H9 (cell line): ENCODE measurements around the gene PLSCR2. TPM values are rescaled to one million over a fixed set of nuclear protein-coding genes. Genes with fewer than 3 reads are reported as not detected.

Experiments used
- DNase-seq: peaks from one replicate; pipeline ENCODE4 v3.0.0-alpha.2; 2017
- H2AFZ ChIP-seq: one replicate; pipeline ENCODE4 v1.6.1; 2013; ENCODE audit warnings: mild to moderate bottlenecking, low read length, control low read depth, moderate library complexity
- H2AK5ac ChIP-seq: 2 replicates; pipeline ENCODE4 v1.6.1; 2013; ENCODE audit warnings: low read length, control low read depth, mixed read lengths; ENCODE audit not compliant: insufficient read length
- H2BK120ac ChIP-seq: one replicate; pipeline ENCODE4 v1.6.1; 2013; ENCODE audit warnings: low read depth, mild to moderate bottlenecking, low read length, control low read depth, inconsistent platforms; ENCODE audit not compliant: poor library complexity, severe bottlenecking
- H2BK12ac ChIP-seq: 2 replicates; pipeline ENCODE4 v1.6.1; 2013; ENCODE audit warnings: low read length, control low read depth, mixed read lengths, low read depth; ENCODE audit not compliant: insufficient read length
- H2BK15ac ChIP-seq: 2 replicates; pipeline ENCODE4 v1.6.1; 2013; ENCODE audit warnings: low read depth, low read length, control low read depth
- H2BK20ac ChIP-seq: one replicate; pipeline ENCODE4 v1.6.1; 2013; ENCODE audit warnings: low read depth, mild to moderate bottlenecking, low read length, control low read depth, inconsistent platforms; ENCODE audit not compliant: poor library complexity, severe bottlenecking
- H2BK5ac ChIP-seq: 2 replicates; pipeline ENCODE4 v1.6.1; 2013; ENCODE audit warnings: low read length, control low read depth, mixed read lengths; ENCODE audit not compliant: insufficient read length
- H3K14ac ChIP-seq: 2 replicates; pipeline ENCODE4 v1.6.1; 2013; ENCODE audit warnings: low read length, control low read depth; ENCODE audit not compliant: insufficient read depth
- H3K18ac ChIP-seq: 2 replicates; pipeline ENCODE4 v1.6.1; 2013; ENCODE audit warnings: low read depth, mild to moderate bottlenecking, mixed read lengths, low read length, control low read depth; ENCODE audit not compliant: insufficient read length
- H3K23ac ChIP-seq: 2 replicates; pipeline ENCODE4 v1.6.1; 2013; ENCODE audit warnings: low read length, control low read depth, mixed read lengths, low read depth; ENCODE audit not compliant: insufficient read length
- H3K23me2 ChIP-seq: 2 replicates; pipeline ENCODE4 v1.6.1; 2013; ENCODE audit warnings: low read depth, mild to moderate bottlenecking, mixed read lengths, low read length, control low read depth; ENCODE audit not compliant: insufficient read length, poor library complexity, severe bottlenecking
- H3K27ac ChIP-seq: 2 replicates; pipeline ENCODE4 v1.5.1; 2013; ENCODE audit warnings: low read length, control low read depth, mixed read lengths, low read depth; ENCODE audit not compliant: insufficient read length
- H3K27me3 ChIP-seq: 2 replicates; pipeline ENCODE4 v1.6.1; 2013; ENCODE audit warnings: low read length, control low read depth, inconsistent platforms; ENCODE audit not compliant: insufficient read depth
- H3K4ac ChIP-seq: 2 replicates; pipeline ENCODE4 v1.6.1; 2013; ENCODE audit warnings: low read depth, mild to moderate bottlenecking, control low read depth, inconsistent platforms, low read length, moderate library complexity
- H3K4me1 ChIP-seq: 2 replicates; pipeline ENCODE4 v1.6.1; 2013; ENCODE audit warnings: low read length, control low read depth, inconsistent platforms; ENCODE audit not compliant: insufficient read depth
- H3K4me2 ChIP-seq: 2 replicates; pipeline ENCODE4 v1.6.1; 2013; ENCODE audit warnings: low read length, control low read depth, mixed read lengths; ENCODE audit not compliant: insufficient read length, insufficient read depth
- H3K56ac ChIP-seq: 2 replicates; pipeline ENCODE4 v1.6.1; 2013; ENCODE audit warnings: low read depth, mild to moderate bottlenecking, mixed read lengths, low read length, control low read depth; ENCODE audit not compliant: insufficient read length
- H3K79me1 ChIP-seq: 2 replicates; pipeline ENCODE4 v1.6.1; 2013; ENCODE audit warnings: low read depth, mild to moderate bottlenecking, moderate library complexity, low read length, control low read depth, inconsistent platforms; ENCODE audit not compliant: insufficient read depth, poor library complexity, severe bottlenecking
- H3K79me2 ChIP-seq: 2 replicates; pipeline ENCODE4 v1.6.1; 2013; ENCODE audit warnings: low read length, control low read depth, inconsistent platforms; ENCODE audit not compliant: insufficient read depth
- H3K9ac ChIP-seq: 2 replicates; pipeline ENCODE4 v1.6.1; 2013; ENCODE audit warnings: low read length, control low read depth, mixed read lengths; ENCODE audit not compliant: insufficient read length; ENCODE audit errors: extremely low read depth
- H3K9me3 ChIP-seq: one replicate; pipeline ENCODE4 v1.6.1; 2013; ENCODE audit warnings: low read depth, low read length, inconsistent platforms; ENCODE audit not compliant: control insufficient read depth
- H3T11ph ChIP-seq: one replicate; pipeline ENCODE4 v1.6.1; 2013; ENCODE audit warnings: mild to moderate bottlenecking, low read length, control low read depth, inconsistent platforms
- H4K20me1 ChIP-seq: one replicate; pipeline ENCODE4 v1.6.1; 2013; ENCODE audit not compliant: control insufficient read depth, insufficient read length, insufficient read depth
- H4K5ac ChIP-seq: 2 replicates; pipeline ENCODE4 v1.6.1; 2013; ENCODE audit warnings: low read depth, mild to moderate bottlenecking, mixed read lengths, low read length, control low read depth; ENCODE audit not compliant: insufficient read length
- H4K8ac ChIP-seq: replicated peaks from 2 replicates; pipeline ENCODE4 v1.6.1; 2013; ENCODE audit warnings: low read length, control low read depth, mixed read lengths, low read depth; ENCODE audit not compliant: insufficient read length
- H4K91ac ChIP-seq: 2 replicates; pipeline ENCODE4 v1.6.1; 2013; ENCODE audit warnings: low read depth, mild to moderate bottlenecking, moderate library complexity, mixed read lengths, low read length, control low read depth; ENCODE audit not compliant: insufficient read length
- H3K27ac Mint-ChIP-seq, 3 experiments: 2 replicates in 2 of 3; 3 replicates in 1 of 3; pipeline ENCODE4 v1.8.0; 2020 to 2021; ENCODE audit warnings: mixed read lengths in 3 of 3, mild to moderate bottlenecking in 1 of 3, moderate library complexity in 1 of 3
- H3K27me3 Mint-ChIP-seq: 2 replicates; pipeline ENCODE4 v1.8.0; 2021; ENCODE audit warnings: low read depth, mild to moderate bottlenecking, moderate library complexity, mixed read lengths
- H3K36me3 Mint-ChIP-seq, 3 experiments: 2 replicates in 2 of 3; 3 replicates in 1 of 3; pipeline ENCODE4 v1.8.0; 2020 to 2021; ENCODE audit warnings: low read depth in 3 of 3, mixed read lengths in 3 of 3; ENCODE audit not compliant: insufficient read depth in 1 of 3
- H3K4me1 Mint-ChIP-seq, 2 experiments: 2 replicates each; pipeline ENCODE4 v1.8.0; 2020; ENCODE audit warnings: mixed read lengths in 2 of 2
- H3K4me3 Mint-ChIP-seq, 2 experiments: 2 replicates in 1 of 2; 3 replicates in 1 of 2; pipeline ENCODE4 v1.8.0; 2020 to 2021; ENCODE audit warnings: mild to moderate bottlenecking in 2 of 2, mixed read lengths in 2 of 2, moderate library complexity in 1 of 2
- H3K9me3 Mint-ChIP-seq, 2 experiments: 2 replicates in 1 of 2; 3 replicates in 1 of 2; pipeline ENCODE4 v1.8.0; 2020; ENCODE audit warnings: mild to moderate bottlenecking in 2 of 2, mixed read lengths in 2 of 2, moderate library complexity in 1 of 2
- WGBS: extraction: QIAGEN DNeasy Blood & Tissue Kit; methylation state at CpG from one replicate; pipeline ENCODE4 v1.1.7; 2013; ENCODE audit warnings: missing lambda C conversion rate, low lambda C conversion rate, mixed read lengths; ENCODE audit not compliant: insufficient read length; ENCODE audit errors: extremely low coverage; 5-methylcytosine and 5-hydroxymethylcytosine counted together
- total RNA-seq: library from RNA; stranded (reverse); gene quantifications from 2 replicates; pipeline ENCODE4 v1.2.1, GENCODE V29; 2021
- TF ChIP-seq, protein P1 (sequence below): fragments of 200-600 bp; sonication (generic); conservative IDR thresholded peaks from 3 replicates; pipeline ENCODE4 v1.8.0; 2021; ENCODE audit warnings: antibody characterized with exemption, mild to moderate bottlenecking

The PLSCR2 gene
- total RNA-seq, 1 experiment from 2014 or later: not detected

DNA sequence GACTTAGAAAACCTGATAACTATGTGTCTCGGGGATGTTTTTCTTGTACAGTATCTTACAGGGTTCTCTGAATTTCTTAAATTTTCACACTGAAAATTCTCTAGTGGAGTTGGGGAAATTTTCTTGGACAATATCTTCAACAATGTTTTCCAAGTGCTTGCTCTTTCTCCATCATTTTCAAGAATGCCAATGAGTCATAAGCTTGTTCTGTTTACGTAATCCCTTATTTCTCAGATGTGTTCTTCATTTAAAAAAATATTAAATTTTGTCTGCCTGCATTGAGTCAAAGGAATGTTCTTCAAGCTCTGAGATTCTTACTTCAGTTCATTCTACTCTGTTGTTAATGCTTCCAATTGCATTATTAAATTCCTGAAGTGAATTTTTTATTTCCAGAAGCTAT lies 21.9 kb upstream of the PLSCR2 start:
- H3K9me3 ChIP-seq: no peaks in the 10 kb centered on the region
- no peak overlapping the region for H2BK15ac ChIP-seq
- H3K27ac ChIP-seq: no peak overlapping the region
- peaks cover 7 to 10% of the 10 kb centered on the region in 2 experiments; a peak in 3 of 4 replicates for H3K4me1 Mint-ChIP-seq
- H3K56ac ChIP-seq: no peak overlapping the region
- no peak overlapping the region for H3T11ph ChIP-seq
- WGBS: no CpG with 5 or more reads among the region's 2 CpGs
- no peak overlapping the region for H4K5ac ChIP-seq
- peaks cover 2 to 5% of the 10 kb centered on the region in 2 experiments; a peak in 2 of 5 replicates for H3K9me3 Mint-ChIP-seq
- H3K23me2 ChIP-seq: no peaks in the 10 kb centered on the region
- no peak overlapping the region for H3K4me3 Mint-ChIP-seq
- no peaks in the 10 kb centered on the region for H3K4me1 ChIP-seq
- no peaks in the 10 kb centered on the region for H3K79me1 ChIP-seq
- H4K8ac ChIP-seq: no peak overlapping the region
- no peak overlapping the region for H3K14ac ChIP-seq
- no peak overlapping the region for H3K27ac Mint-ChIP-seq
- H2BK120ac ChIP-seq: no peak overlapping the region
- H3K27me3 ChIP-seq: no peaks in the 10 kb centered on the region
- peaks cover 0 to 2% (median 0%) of the 10 kb centered on the region in 3 experiments; a peak in 2 of 7 replicates for H3K36me3 Mint-ChIP-seq
- no peak overlapping the region for H4K91ac ChIP-seq
- H2AFZ ChIP-seq: no peak overlapping the region
- no peak overlapping the region for H3K4ac ChIP-seq
- no peaks in the 10 kb centered on the region for H3K27me3 Mint-ChIP-seq
- H3K4me2 ChIP-seq: no peak overlapping the region
- no peak overlapping the region for H3K23ac ChIP-seq
- DNase-seq: no peak
- no peak overlapping the region for H2AK5ac ChIP-seq
- no peaks in the 10 kb centered on the region for H3K79me2 ChIP-seq
- H2BK20ac ChIP-seq: no peak overlapping the region
- H3K18ac ChIP-seq: no peak overlapping the region
- TF ChIP-seq, protein P1, sequence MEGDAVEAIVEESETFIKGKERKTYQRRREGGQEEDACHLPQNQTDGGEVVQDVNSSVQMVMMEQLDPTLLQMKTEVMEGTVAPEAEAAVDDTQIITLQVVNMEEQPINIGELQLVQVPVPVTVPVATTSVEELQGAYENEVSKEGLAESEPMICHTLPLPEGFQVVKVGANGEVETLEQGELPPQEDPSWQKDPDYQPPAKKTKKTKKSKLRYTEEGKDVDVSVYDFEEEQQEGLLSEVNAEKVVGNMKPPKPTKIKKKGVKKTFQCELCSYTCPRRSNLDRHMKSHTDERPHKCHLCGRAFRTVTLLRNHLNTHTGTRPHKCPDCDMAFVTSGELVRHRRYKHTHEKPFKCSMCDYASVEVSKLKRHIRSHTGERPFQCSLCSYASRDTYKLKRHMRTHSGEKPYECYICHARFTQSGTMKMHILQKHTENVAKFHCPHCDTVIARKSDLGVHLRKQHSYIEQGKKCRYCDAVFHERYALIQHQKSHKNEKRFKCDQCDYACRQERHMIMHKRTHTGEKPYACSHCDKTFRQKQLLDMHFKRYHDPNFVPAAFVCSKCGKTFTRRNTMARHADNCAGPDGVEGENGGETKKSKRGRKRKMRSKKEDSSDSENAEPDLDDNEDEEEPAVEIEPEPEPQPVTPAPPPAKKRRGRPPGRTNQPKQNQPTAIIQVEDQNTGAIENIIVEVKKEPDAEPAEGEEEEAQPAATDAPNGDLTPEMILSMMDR: no peak
- no peaks in the 10 kb centered on the region for H4K20me1 ChIP-seq
- no peak overlapping the region for H2BK5ac ChIP-seq
- no peak overlapping the region for H2BK12ac ChIP-seq
- H3K9ac ChIP-seq: no peak overlapping the region
